ENCODE measurements around the gene DACH1. TPM values are rescaled to one million over a fixed set of nuclear protein-coding genes. Genes with fewer than 3 reads are reported as not detected.

Gene DACH1
- total RNA-seq, 1 experiment from 2014 or later: not detected

GRCh38 chr13:71624653-71625600 is 242.1 kb downstream of the DACH1 start:
- no peaks in the 10 kb centered on the region for H4K20me1 ChIP-seq (ENCODE audit: low read length)
- DNase-seq: no peak
- no peak overlapping the region for H3K9ac ChIP-seq (ENCODE audit: low read length)
- TF ChIP-seq EZH2 (IDR thresholded peaks at IDR 0.05; ENCODE audit: low read length, unreplicated experiment): no peak
- no peak for TF ChIP-seq EZH2phosphoT487 (IDR thresholded peaks at IDR 0.05; ENCODE audit: borderline replicate concordance, low read length)
- TF ChIP-seq CTCF (conservative IDR thresholded peaks at IDR 0.05; ENCODE audit: low read depth, low read length): no peak
- H3K27me3 ChIP-seq (ENCODE audit: low read length): no peaks in the 10 kb centered on the region
- ATAC-seq: peak; percentile 19; the same call in 1 of the 2 replicates
- 0 out of 2 replicates have a peak overlapping the region, but pooled peaks have one; percentile 17 for H3K27ac ChIP-seq (ENCODE audit: low read length)
- no peaks in the 10 kb centered on the region for H3K36me3 ChIP-seq (ENCODE audit: low read depth, low read length)
- H3K4me3 ChIP-seq (ENCODE audit: low read length): no peak overlapping the region
- no peaks in the 10 kb centered on the region for H3K9me3 ChIP-seq (ENCODE audit: low read length)
- no peaks in the 10 kb centered on the region for H3K9me2 ChIP-seq (replicated peaks; ENCODE audit: low read length)
- no TSS peak for BruUV-seq (replicated peaks)
- ChIA-PET POLR2A (ENCODE audit: unreplicated experiment) (no interaction called here), CTCF (no interaction called here)
- intact Hi-C loops (cut with micrococcal nuclease): no loop called here
- H3K79me2 ChIP-seq (ENCODE audit: low read length): no peaks in the 10 kb centered on the region
- H3F3A ChIP-seq (ENCODE audit: low read length, unreplicated experiment): no peaks in the 10 kb centered on the region
- peaks cover 3% of the 10 kb centered on the region; the same call in 1 of the 2 replicates for H3K4me1 ChIP-seq (ENCODE audit: insufficient read depth, low read length)
- H3K4me2 ChIP-seq (ENCODE audit: low read length): no peak overlapping the region
- no peak overlapping the region for H2AFZ ChIP-seq (ENCODE audit: low read length)

- intact Hi-C loops (cut with micrococcal nuclease): no loop called here
- CTCF ChIA-PET: no interaction called here
- DNase-seq (no peak), ATAC-seq (no peak)
- Histone ChIP-seq H3K79me2 (ENCODE audit: low read length) (no peaks in the 10 kb centered on the region), H3K9me2 (replicated peaks; ENCODE audit: low read length) (no peaks in the 10 kb centered on the region), H3K36me3 (ENCODE audit: low read depth, low read length) (no peaks in the 10 kb centered on the region), H3K9ac (ENCODE audit: low read length) (no peak overlapping the region), H4K20me1 (ENCODE audit: low read length) (no peaks in the 10 kb centered on the region), H3K4me3 (ENCODE audit: low read length) (no peak overlapping the region), H3K27ac (ENCODE audit: low read length) (no peak overlapping the region), H3K27me3 (ENCODE audit: low read length) (no peaks in the 10 kb centered on the region), H2AFZ (ENCODE audit: low read length) (no peak overlapping the region), H3F3A (ENCODE audit: low read length, unreplicated experiment) (no peaks in the 10 kb centered on the region), H3K9me3 (ENCODE audit: low read length) (no peaks in the 10 kb centered on the region), H3K4me1 (ENCODE audit: insufficient read depth, low read length) (peaks cover 3% of the 10 kb centered on the region; the same call in 1 of the 2 replicates), H3K4me2 (ENCODE audit: low read length) (no peak overlapping the region)
- TF ChIP-seq EZH2phosphoT487 (IDR thresholded peaks at IDR 0.05; ENCODE audit: borderline replicate concordance, low read length): no peak
- TF ChIP-seq EZH2 (IDR thresholded peaks at IDR 0.05; ENCODE audit: low read length, unreplicated experiment): no peak
- no peak for TF ChIP-seq CTCF (conservative IDR thresholded peaks at IDR 0.05; ENCODE audit: low read depth, low read length)
- no TSS peak for BruUV-seq (replicated peaks)
- POLR2A ChIA-PET (ENCODE audit: unreplicated experiment): no interaction called here
Observed at GRCh38 chr13:71621174-71622124, 245.6 kb downstream of the DACH1 start.

Data from PC-3 (cell line).